HuH-7 (cell line): ENCODE data around the gene MLST8.
"Not testable (repeated sequence)": the region's sequence is repeated elsewhere in the genome, so short reads cannot be mapped to it uniquely, and the experiment has no call there.

Experiments used
- DNase-seq: peaks from one replicate; pipeline ENCODE4 v3.0.0; 2011; ENCODE audit warnings: low spot score

The MLST8 gene

DNA sequence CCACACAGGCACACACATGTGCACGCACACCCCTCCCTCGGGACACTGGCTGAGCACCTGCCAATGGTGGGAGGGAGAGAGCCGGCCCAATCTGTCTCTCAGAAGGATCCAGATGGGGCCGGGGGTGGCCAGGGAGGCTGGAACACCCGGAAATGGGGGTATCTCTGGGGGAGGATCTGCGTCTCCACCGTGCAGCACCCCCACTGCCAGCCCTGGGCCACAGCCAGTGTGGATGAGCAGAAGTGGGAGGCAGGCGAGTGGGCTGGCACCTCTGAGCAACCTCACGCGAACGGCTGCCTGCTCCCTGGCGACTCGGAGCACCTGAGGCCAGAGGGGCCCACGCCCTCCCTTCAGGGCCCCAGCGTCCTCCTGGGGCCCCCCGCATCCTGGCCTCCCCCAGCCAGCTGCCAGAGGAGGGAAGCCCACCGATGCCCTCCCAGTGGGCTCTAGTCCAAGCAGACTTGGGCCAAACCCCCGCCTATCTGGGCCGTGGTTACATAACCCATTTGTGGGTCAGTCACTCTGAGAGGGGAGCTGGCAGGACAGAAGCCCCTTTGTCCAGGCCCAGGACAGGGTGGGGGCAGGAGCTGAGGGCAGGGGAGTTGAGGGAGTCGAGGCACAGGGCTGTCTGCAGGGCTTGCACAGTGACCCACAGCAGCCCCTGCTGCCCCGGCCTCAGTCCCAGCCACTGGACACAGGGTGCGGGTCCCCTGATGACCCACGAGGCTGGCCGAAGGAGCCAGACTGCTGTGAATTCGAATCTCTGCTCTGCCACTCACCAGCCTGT, 14.4 kb upstream of the MLST8 start:
- DNase-seq, result no peak

DNA sequence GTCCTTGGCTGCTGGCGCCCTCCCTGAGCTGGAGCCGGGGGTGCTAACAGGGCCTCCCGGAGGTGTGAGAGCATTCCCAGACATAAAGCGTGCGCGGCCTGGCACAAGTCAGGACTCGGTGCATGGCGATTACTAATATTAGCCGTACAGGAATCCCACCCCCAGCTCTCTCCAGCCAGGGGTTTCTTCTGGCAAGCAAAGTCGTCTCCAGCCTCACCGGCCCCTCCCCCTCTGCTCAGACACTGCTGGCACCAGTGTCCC, 13.9 kb upstream of the MLST8 start:
- no peak for DNase-seq

DNA sequence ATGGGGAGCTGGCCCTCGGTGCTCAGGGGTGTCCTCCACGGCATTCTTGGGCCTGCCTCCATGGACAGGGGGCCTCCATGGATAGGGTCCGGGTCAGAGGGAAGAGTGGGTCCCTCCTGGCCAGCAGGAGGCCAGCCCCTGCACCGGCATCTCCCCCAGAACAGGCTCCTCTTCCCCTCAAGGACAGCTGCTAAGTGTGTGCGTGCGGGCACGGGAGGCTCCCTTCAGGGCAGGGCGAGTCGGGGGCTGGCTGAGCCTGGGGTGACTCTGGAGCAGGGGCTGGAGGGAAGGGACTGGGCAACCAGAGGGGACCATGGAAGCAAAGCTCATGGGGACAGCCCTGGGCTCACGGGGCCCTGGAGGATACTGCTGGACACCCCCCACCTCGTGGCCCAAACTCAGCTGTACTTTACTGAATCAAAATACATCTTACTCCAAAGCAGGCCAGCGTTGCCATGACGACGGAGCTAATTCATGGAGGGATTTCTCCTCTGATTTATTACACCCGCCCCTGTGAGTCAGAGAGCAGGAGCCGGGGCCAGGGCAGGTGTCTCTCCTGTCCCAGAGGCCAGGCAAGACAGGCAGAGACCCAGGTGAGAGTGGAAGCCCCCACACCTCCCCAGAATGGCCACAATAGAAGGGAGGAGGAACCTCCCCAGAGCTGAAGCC, 11.0 kb upstream of the MLST8 start:
- no peak for DNase-seq

DNA sequence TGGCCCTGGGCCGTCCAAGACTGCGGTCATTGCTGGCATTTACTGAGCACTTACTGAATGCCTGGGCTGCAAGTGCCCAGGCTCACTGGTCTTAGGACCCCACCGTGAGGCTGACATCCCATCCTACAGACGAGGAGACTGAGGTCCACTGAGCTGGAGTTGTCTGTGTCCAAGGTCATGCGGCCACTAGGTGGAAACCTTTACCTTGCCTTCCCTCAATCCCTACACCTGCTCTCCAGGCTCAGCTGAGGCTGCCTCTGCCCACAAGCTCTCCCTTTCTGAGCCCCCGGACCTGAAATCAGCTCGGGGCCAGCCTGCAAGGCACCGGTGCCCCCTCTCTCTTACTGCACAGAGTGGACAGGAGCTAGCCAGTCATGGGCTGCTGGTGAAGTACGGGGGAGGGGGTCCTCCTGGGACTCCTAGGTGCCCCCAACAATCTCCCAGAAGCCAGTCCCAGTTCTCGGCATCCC, 10.4 kb upstream of the MLST8 start:
- DNase-seq, result peak; percentile 93

DNA sequence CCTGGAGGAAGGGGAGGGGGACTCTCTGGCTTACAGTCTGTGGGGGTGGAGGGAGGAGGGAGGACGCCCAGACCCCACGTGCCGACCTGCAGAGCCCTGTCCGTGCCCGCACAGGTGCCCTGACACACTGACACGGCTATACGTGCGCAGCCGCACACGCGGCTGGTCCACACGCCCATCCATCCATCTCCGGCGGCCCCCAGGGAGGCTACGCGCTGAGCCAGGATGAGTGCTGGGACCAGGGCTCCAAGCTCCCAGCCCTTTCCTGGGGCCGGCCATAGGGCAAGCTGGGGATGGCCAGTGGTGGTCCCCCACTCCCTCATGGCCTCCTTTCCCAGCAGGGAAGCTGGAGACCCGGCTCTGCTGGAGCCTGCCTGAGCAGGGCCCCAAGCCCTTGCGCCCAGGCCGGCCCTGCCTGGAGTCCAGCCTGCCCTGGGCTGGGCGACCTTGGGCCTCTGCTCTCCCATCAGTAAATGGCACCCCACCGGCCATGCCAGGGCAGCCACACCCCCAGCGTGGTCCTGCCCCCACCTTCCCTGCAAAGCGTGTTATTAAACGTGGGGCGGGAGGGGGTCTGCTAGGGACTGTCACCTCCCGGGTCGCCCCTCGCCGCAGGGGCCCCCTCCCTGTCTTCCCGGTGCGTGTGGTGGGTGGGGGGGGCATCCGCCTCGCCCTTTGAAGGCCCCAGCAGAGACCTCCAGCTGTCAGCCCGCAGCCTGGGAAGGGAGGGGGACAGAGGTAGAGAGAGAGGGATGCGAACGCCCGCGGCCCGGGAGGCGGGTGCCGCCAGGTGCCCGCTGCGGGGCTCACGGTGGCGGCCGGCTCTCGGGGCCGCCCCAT, 9.7 kb upstream of the MLST8 start:
- no peak for DNase-seq

DNA sequence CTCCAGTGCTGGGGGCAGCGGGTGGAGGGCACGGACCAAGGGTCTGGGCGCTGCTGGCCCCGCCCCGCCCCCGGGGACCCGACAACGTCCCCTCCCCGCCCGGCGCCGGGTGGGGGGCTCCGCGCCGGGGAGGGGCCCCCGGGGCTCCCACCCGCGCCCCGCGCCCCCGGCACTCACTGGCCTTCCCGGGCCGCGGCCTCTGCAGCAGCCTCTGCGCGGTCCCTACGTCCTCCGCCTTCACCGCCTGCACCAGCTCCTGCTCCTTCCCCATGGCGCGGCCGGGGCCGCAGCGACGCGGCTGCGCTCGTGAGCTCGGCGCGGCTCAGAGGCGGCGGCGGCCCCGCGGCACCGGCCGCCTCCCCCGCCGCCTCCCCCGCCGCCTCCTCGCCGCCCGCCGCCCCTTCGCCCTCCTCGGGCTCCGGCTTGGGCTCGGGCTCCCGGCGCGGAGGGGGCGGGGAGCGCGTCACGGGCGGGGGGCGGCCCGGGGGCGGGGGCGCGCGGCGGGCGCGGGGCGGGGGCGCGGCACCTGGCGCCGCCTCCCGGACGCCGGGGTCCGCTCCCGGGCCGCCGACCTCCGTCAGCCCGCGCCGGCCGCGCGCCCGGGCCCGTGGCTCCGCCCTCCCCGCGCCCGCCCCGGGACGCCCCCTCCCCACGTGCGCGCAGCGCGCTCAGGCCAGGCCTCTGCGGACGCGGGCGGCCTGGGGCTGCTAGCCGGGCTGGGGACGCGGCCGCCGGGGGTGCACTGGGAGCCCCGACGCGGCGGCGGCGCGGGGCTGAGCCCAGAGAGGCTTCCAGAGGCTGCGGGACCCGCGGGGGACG, 8.9 kb upstream of the MLST8 start, which contains the start of gene CASKIN1:
CASKIN1 (minus strand) TSS at position 444 of the 819 bp plus-strand sequence; CDS start at position 271, 173 bp downstream.
- no peak for DNase-seq

DNA sequence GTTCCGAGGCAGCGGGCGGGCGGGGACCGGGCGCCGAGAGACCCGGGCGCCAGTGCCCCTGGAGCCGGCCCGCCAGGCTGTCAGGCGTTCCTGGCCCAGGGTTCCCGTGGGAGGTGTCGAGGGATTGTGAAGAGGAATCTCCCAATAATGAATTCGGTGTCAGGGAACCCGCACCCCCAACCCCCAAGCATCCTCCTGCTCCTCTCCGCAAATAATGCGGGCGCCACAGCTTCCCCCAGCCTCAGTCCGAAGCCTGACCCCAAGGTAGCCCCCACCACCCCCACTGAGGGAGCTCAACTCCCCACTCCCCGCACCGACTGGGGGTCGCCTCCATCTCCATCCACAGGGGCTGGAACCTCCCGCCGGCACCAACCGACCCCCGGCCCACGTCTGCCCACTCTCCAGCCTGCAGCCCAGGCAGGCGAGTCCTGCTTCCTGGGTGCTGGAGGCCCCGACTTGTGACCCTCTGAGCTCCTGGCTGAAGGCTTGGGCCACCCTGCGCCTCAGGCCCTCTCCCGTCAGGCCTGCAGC, 8.2 kb upstream of the MLST8 start:
- DNase-seq, result no peak

DNA sequence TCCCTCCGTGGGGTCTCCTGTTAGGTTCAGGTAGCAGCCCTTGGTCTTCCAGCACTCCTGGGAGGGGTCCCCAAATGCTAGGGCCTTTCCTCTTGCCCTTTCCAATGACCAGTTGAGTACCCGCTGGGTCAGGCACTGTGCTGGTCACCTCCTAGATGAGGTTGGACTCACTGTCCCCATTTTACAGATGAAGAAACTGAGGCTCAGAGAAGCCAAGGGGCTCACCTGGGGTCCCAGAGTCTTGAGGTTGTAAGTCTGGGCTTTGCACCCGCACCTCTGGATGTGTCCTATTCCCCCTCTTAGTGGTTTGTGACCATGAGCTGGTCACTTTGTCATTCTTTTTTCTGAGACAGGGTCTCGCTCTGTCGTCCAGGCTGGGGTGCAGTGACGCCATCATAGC, 7.5 kb upstream of the MLST8 start:
- DNase-seq, result no peak

DNA sequence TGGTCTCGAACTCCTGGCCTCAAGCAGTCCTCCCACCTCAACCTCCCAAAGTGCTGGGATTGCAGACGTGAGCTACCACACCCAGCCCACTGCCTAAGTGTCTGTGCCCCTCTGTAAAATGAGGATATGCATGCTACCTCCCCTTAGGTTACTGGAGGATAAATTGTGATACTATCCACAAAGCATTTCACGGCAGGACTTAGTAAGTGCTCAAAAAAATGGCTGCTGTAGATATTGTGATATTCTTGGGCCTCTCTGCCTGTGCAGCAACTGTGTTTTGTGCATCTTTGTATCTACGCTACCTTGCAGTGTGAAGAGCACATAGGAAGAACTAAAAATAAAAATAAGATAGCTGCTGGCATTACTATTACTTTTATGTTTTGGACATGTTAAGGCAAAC, 7.0 kb upstream of the MLST8 start:
- no peak for DNase-seq

DNA sequence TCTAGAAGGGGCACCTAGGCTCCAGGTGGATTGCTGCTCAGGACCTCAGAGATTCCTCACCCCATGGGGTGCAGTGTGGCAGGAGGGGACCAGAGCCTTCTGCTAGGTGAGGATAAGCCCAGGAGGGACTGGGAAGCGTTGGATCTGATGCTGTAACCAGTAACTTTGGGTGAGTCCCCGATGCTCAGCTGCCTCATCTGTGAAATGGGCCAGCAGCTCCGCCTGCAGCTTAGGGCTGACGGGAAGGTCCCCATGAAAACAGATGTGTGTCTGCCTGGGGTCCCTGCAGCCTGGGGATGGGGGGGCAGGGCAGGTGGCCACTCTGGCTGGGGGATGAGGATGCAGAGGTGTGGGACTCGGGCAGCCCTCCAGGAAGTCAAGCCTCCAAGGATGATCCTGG, 6.2 kb upstream of the MLST8 start:
- no peak for DNase-seq

DNA sequence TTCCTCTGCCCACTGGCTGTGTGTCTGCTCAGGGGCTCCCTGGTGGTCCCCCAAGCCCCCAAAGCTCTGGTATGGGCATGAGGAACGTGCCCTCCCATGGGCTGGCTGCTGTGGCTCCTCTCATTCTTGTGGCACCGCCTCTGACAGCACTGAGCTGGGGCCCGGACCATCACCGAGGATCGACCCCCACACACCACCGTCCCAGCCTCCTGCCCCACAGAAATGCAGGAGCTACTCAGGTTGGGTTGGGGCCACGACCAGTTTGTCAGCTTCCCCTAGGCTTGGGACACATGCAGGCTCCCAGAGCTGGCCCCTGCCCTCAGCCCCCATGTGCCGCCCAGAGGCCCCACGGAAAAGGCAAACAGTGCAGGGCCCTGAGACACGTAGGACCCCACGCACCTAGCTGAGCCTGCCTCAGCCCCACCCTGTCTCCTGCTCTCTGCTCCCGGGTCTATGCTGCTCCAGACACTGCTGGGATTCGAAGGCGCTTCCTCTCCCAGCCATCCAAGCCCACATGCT, 5.6 kb upstream of the MLST8 start:
- DNase-seq, result no peak

DNA sequence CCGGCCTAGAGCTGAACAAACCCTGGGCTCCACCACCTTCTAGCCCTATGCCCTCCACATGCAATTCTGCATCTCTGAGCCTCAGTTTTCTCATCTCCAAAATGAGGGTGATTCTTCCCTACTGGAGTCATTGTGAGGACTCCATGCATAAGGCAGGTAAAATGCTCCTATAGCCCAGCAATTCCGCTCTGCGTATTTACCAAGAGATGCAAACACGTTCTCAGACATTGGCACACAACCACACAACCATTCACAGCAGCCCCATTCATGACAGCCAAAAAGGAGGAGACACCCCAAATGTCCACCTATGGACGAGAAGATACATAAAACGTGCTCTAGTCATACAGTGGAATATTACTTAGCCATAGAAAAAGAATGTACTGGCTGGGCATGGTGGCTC, 4.9 kb upstream of the MLST8 start:
- DNase-seq, result no peak

DNA sequence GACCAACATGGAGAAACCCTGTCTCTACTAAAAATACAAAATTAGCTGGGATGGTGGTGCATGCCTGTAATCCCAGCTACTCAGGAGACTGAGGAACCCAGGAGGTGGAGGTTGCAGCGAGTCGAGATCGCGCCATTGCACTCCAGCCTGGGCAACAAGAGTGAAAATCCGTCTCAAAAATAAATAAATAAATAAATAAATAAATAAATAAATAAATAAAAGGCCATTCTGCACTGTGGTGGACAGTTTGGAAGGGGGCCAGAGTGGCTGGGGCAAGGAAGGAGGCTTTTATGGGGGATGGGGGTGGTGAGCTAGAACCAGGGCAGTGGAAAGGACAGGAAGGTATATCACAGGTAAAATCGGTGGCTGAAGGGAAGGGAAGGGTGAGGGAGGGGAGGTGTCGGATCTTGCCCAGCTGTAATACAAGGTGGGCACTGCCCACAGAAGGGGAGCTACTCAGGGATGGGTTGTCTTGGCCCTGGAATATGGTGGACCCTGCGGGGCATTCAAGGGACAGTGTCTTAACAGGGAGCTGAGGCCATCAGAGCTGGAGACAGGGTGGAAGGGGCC, 2.0 kb upstream of the MLST8 start:
- not testable (repeated sequence) for DNase-seq

DNA sequence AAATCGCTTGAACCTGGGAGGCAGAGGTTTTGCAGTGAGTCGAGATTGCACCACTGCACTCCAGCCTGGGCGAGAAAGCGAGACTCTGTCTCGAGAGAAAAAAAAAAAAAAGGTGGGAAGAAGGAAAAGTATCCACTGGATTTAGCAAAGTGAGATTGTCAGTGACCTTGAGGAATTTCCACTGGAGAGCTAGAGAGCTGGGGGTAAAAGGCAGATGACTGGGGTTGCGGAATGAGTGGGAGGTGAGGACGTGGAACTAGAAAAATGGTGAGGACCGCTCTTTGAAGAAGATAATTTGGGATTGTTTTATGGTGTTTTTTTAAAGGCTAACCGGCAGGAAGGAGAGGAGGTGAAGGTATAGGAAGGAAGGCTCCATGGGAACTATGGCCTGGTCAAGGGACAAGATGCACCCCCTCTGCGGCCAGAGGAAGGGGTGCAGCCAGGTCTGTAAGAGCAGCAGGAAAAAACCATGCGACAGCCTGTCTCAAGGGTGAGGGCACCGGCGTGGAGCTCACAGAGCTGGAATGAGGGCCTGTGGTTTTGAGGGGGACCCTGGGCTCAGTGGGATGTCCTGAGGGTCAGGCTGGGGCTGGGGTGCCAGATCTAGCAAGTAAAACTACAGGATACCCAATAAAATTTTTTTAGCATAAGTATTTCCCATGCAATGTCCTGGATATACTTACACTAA, 694 bp upstream of the MLST8 start:
- DNase-seq, result no peak

DNA sequence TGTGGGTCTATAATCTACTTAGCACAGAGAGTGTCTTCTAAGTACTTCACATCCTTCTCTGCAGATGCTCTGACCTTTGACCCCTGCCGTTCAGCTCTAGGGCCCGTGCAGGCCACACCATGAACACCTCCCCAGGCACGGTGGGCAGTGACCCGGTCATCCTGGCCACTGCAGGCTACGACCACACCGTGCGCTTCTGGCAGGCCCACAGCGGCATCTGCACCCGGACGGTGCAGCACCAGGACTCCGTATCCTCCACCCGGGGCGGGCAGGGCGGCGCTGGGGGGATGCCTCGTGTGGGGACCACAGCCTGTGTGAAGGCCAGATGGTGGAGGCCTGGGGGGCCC, 686 bp downstream of the MLST8 start:
- no peak for DNase-seq

DNA sequence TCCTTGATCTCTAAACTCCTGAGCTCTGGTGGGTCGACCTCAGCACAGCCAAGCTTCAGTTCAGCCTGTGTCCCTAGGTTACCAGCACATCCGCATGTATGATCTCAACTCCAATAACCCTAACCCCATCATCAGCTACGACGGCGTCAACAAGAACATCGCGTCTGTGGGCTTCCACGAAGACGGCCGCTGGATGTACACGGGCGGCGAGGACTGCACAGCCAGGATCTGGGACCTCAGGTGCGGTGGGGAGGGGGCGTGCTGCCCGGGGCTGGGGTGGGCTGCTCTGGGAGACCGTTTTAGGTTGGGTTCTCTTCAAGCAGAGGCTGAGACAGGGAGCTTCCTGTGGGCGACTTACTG, 1.1 kb downstream of the MLST8 start:
- no peak for DNase-seq

DNA sequence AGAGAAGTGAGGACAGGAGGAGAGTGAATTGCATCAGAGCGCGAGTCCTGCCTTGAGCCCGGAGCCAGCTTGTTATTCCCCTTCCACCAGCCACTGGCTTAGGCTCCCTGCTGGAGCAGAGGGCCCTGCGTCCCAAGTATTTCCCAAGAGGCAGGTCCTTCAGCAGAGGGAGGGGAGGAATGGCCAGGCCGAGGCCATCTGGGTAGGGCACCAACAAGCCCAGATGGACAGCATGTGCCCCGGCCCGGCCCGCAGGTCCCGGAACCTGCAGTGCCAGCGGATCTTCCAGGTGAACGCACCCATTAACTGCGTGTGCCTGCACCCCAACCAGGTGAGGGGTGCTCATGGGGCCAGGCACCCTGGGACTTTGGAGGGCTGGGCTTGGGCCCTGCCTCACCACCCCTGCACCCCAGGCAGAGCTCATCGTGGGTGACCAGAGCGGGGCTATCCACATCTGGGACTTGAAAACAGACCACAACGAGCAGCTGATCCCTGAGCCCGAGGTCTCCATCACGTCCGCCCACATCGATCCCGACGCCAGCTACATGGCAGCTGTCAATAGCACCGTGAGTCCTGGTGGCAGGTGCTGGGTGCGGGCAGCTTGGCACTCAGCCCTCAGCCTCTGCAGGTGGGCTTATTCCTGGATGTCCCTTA, 1.7 kb downstream of the MLST8 start:
- DNase-seq, result no peak

DNA sequence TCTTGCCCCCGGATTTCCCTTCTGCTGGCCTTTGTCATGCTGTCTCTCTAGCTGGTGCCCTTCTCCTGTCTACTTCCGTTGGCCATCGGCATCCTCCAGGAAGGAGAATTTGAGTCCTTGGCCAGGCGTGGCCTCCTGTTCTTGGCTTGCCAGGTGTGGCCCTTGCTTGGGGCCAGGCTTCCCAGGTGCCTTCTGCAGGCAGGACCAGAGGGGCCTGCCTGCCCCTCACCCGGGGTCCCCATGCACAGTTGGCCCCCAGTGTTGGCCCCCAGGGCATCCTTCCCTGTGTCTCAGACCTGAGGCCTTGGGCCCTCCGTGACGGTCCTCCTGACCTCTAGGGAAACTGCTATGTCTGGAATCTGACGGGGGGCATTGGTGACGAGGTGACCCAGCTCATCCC, 2.6 kb downstream of the MLST8 start:
- no peak for DNase-seq

DNA sequence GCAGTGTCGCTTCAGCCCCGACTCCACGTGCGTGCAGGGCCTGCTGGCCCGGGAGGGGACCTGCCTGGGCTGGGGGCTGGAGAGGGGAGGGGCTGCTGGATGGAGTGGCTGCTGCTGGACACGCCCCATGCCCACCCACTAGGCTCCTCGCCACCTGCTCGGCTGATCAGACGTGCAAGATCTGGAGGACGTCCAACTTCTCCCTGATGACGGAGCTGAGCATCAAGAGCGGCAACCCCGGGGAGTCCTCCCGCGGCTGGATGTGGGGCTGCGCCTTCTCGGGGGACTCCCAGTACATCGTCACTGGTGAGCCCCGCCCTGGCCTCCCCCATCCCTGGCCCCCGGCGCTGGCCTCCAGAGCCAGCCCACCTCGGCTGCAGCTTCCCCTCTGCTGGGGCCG, 3.1 kb downstream of the MLST8 start:
- DNase-seq, result no peak

DNA sequence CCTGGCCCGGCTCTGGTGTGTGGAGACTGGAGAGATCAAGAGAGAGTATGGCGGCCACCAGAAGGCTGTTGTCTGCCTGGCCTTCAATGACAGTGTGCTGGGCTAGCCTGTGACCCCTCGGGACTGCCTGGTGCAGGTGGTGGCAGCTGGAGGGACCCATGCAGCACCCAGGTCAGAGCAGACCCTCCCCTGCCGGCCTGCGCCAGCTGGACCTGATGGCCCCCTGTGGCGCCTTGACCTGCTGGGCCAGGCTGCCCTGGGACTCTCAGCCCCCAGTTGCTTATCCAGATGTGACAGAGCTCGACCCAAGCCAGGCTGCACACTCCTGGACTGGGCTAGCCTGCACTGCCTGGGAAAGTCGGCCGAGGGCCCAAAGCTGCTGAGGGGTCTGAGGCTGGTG, 3.5 kb downstream of the MLST8 start:
- DNase-seq, result no peak
